CD14-positive monocyte (primary cell): ENCODE data around the gene FBN2. TPM values are rescaled to one million over a fixed set of nuclear protein-coding genes. Genes with fewer than 3 reads are reported as not detected.

ENCODE experiments used
- DNase-seq, 3 donors: peaks; one replicate each; pipeline ENCODE4 v3.0.0-alpha.2; 2011 to 2022
- H2AFZ ChIP-seq: 2 replicates; pipeline ENCODE4 v1.6.0; 2012; ENCODE audit warnings: mild to moderate bottlenecking, low read depth, low read length, inconsistent platforms; ENCODE audit not compliant: insufficient read depth, poor library complexity, severe bottlenecking
- H3K27ac ChIP-seq, 2 donors: 1 replicate in 1 of 2; 2 replicates in 1 of 2; pipeline ENCODE4 v1.5.1; 2012 to 2013; ENCODE audit warnings: low read length in 2 of 2, control low read depth in 1 of 2, inconsistent platforms in 1 of 2, low read depth in 1 of 2, mild to moderate bottlenecking in 1 of 2
- H3K27me3 ChIP-seq, 2 donors: one replicate each; pipeline versions ENCODE4 v1.6.0 to v1.6.1; 2011 to 2013; ENCODE audit warnings: low read length in 2 of 2; ENCODE audit not compliant: control insufficient read depth in 2 of 2, insufficient read depth in 2 of 2
- H3K36me3 ChIP-seq, 2 donors: replicated peaks in 1 of 2; 1 replicate in 1 of 2; 2 replicates in 1 of 2; pipeline versions ENCODE4 v1.5.1 to v1.6.1; 2012 to 2013; ENCODE audit warnings: low read length in 2 of 2, control low read depth in 1 of 2, inconsistent platforms in 1 of 2, mild to moderate bottlenecking in 1 of 2; ENCODE audit not compliant: insufficient read depth in 2 of 2, control insufficient read depth in 1 of 2
- H3K4me1 ChIP-seq, 2 donors: 1 replicate in 1 of 2; 2 replicates in 1 of 2; pipeline versions ENCODE4 v1.5.1 to v1.6.1; 2012 to 2013; ENCODE audit warnings: low read length in 2 of 2, control low read depth in 1 of 2, inconsistent platforms in 1 of 2, mild to moderate bottlenecking in 1 of 2, moderate library complexity in 1 of 2; ENCODE audit not compliant: insufficient read depth in 2 of 2, control insufficient read depth in 1 of 2
- H3K4me2 ChIP-seq: replicated peaks from 2 replicates; pipeline ENCODE3; 2012; ENCODE audit warnings: low read length, moderate library complexity, mild to moderate bottlenecking; ENCODE audit not compliant: poor library complexity, severe bottlenecking; ENCODE audit errors: extremely low read depth
- H3K4me3 ChIP-seq, 3 experiments: fragments of 200-600 bp in 1 of 3; sonication (generic) in 1 of 3; replicated peaks in 1 of 3; 1 replicate in 2 of 3; 2 replicates in 1 of 3; pipeline ENCODE4 v1.5.1; 2011 to 2013; ENCODE audit warnings: low read length in 3 of 3, mild to moderate bottlenecking in 3 of 3, control low read depth in 2 of 3, low read depth in 2 of 3, inconsistent platforms in 1 of 3, moderate library complexity in 1 of 3
- H3K79me2 ChIP-seq: 2 replicates; pipeline ENCODE4 v1.6.0; 2012; ENCODE audit warnings: mild to moderate bottlenecking, control low read depth, inconsistent platforms, low read length, moderate library complexity; ENCODE audit not compliant: insufficient read depth
- H3K9ac ChIP-seq: 2 replicates; pipeline ENCODE4 v1.6.0; 2017; ENCODE audit warnings: low read length, mild to moderate bottlenecking; ENCODE audit not compliant: insufficient read depth, poor library complexity, severe bottlenecking
- H3K9me3 ChIP-seq, 2 donors: replicated peaks in 1 of 2; 1 replicate in 1 of 2; 2 replicates in 1 of 2; pipeline versions ENCODE4 v1.5.1 to v1.6.1; 2012 to 2013; ENCODE audit warnings: low read length in 2 of 2, control low read depth in 1 of 2; ENCODE audit not compliant: control insufficient read depth in 1 of 2, insufficient read depth in 1 of 2
- H4K20me1 ChIP-seq: 2 replicates; pipeline ENCODE4 v1.6.0; 2012; ENCODE audit warnings: mild to moderate bottlenecking, low read length, control low read depth, moderate library complexity; ENCODE audit not compliant: insufficient read depth
- H3K27ac Mint-ChIP-seq, 7 donors: one replicate each; pipeline ENCODE4 v1.8.0; 2020; ENCODE audit warnings: mild to moderate bottlenecking in 7 of 7, mixed read lengths in 7 of 7, moderate library complexity in 6 of 7, inconsistent platforms in 2 of 7
- H3K27me3 Mint-ChIP-seq, 3 donors: one replicate each; pipeline ENCODE4 v1.8.0; 2021 to 2022; ENCODE audit warnings: low read depth in 3 of 3, mild to moderate bottlenecking in 3 of 3, mixed read lengths in 3 of 3, moderate library complexity in 3 of 3, inconsistent platforms in 1 of 3
- H3K36me3 Mint-ChIP-seq, 2 donors: one replicate each; pipeline ENCODE4 v1.8.0; 2020; ENCODE audit warnings: mixed read lengths in 2 of 2, inconsistent platforms in 1 of 2, mild to moderate bottlenecking in 1 of 2
- H3K4me1 Mint-ChIP-seq: one replicate; pipeline ENCODE4 v1.8.0; 2020; ENCODE audit warnings: mild to moderate bottlenecking, mixed read lengths
- H3K4me3 Mint-ChIP-seq, 2 donors: one replicate each; pipeline ENCODE4 v1.8.0; 2020; ENCODE audit warnings: mild to moderate bottlenecking in 2 of 2, mixed read lengths in 2 of 2, moderate library complexity in 1 of 2
- H3K9me3 Mint-ChIP-seq, 7 donors: one replicate each; pipeline ENCODE4 v1.8.0; 2020 to 2022; ENCODE audit warnings: mixed read lengths in 7 of 7, mild to moderate bottlenecking in 6 of 7, moderate library complexity in 6 of 7, inconsistent platforms in 2 of 7
- WGBS: methylation state at CpG from one replicate; pipeline ENCODE4 v1.1.5; 2013; ENCODE audit warnings: missing lambda C conversion rate; ENCODE audit not compliant: insufficient coverage; 5-methylcytosine and 5-hydroxymethylcytosine counted together
- intact Hi-C, 2 donors: fragments of 100-400 bp; cut with micrococcal nuclease; formaldehyde crosslinking; loops; one replicate each; pipeline versions ENCODE4 v1.15.0 to v1.15.1; 2023
- polyA plus RNA-seq, 3 donors: library from polyadenylated mRNA; depleted of rRNA in 1 of 3; unstranded in 2 of 3; stranded (reverse) in 1 of 3; fragments of 300-500 nt in 2 of 3; fragments of >200 nt in 1 of 3; fragmentation: Illumina TruSeq in 2 of 3; gene quantifications; 1 replicate in 2 of 3; 2 replicates in 1 of 3; pipeline ENCODE4 v1.2.3, GENCODE V29; 2012 to 2021
- TF ChIP-seq, protein P1 (sequence below): fragments of 200-600 bp; IDR thresholded peaks from one replicate; pipeline ENCODE4 v1.8.0; 2022; ENCODE audit warnings: antibody characterized with exemption, mild to moderate bottlenecking

FBN2 gene
- polyA plus RNA-seq, 3 donors, result 0.85 to 19.3 (median 4.2) TPM

DNA sequence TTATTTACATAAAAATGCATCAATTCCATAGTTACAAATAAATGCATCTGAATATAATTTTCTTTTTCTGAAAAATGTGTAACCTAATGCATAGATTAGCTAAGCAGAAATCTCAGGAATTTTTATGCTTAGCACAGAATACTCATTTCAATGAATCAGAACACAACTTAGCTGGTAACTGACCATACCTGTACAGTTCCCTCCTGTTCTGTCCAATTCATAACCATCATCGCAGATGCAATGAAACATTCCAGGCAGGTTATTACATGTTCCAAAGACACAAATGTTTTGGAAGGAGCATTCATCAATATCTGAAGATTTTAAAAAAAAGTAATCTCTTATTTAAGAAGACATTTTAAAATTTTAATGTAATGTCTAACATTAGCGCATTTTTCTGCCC is 219.4 kb downstream of the FBN2 start:
- WGBS, result no CpG with 5 or more reads among the region's 2 CpGs
- H3K27me3 ChIP-seq, result no peaks in the 10 kb centered on the region
- intact Hi-C loops, result no loop called here
- H3K27ac ChIP-seq, result no peak overlapping the region
- H3K4me2 ChIP-seq, result no peak overlapping the region
- H4K20me1 ChIP-seq, result no peaks in the 10 kb centered on the region
- TF ChIP-seq, protein P1, sequence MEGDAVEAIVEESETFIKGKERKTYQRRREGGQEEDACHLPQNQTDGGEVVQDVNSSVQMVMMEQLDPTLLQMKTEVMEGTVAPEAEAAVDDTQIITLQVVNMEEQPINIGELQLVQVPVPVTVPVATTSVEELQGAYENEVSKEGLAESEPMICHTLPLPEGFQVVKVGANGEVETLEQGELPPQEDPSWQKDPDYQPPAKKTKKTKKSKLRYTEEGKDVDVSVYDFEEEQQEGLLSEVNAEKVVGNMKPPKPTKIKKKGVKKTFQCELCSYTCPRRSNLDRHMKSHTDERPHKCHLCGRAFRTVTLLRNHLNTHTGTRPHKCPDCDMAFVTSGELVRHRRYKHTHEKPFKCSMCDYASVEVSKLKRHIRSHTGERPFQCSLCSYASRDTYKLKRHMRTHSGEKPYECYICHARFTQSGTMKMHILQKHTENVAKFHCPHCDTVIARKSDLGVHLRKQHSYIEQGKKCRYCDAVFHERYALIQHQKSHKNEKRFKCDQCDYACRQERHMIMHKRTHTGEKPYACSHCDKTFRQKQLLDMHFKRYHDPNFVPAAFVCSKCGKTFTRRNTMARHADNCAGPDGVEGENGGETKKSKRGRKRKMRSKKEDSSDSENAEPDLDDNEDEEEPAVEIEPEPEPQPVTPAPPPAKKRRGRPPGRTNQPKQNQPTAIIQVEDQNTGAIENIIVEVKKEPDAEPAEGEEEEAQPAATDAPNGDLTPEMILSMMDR, result no peak
- no peaks in the 10 kb centered on the region for H3K4me1 Mint-ChIP-seq
- H3K36me3 Mint-ChIP-seq, result peaks cover 23 to 27% of the 10 kb centered on the region in 2 donors
- no peak overlapping the region for H3K9ac ChIP-seq
- H3K79me2 ChIP-seq, result no peaks in the 10 kb centered on the region
- no peak overlapping the region for H3K4me3 Mint-ChIP-seq
- peaks cover 0 to 2% (median 0%) of the 10 kb centered on the region in 3 donors for H3K27me3 Mint-ChIP-seq
- H2AFZ ChIP-seq, result no peak overlapping the region
- H3K9me3 Mint-ChIP-seq, result peaks cover 0 to 13% (median 5%) of the 10 kb centered on the region in 7 donors
- H3K9me3 ChIP-seq, result no peaks in the 10 kb centered on the region
- H3K27ac Mint-ChIP-seq, result no peak overlapping the region
- H3K4me1 ChIP-seq, result no peaks in the 10 kb centered on the region
- peaks cover 3 to 37% of the 10 kb centered on the region in 2 donors for H3K36me3 ChIP-seq
- no peak overlapping the region for H3K4me3 ChIP-seq
- no peak for DNase-seq

DNA sequence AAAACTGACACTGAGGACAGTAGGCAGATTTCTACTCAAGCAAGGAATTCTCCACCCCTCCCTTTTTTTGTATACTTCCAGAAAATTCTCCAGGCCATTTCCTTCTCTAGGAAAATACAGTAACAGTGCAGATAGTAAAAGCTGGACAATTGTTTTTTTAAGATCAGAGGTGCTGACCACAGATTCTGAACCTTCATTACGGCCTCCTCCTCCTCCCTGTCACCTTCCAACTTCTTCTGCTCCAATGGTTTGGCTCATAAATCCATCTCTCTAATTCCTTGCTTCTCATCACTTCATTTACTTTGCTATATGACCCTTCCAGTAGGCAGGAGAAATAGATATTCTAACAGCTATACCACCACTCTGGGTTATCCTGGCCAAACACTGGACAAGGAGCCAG is 220.6 kb downstream of the FBN2 start:
- intact Hi-C loops, result no loop called here
- 100% methylated on average over 1 of the region's 1 CpG for WGBS

More for the DNA sequence above, 220.6 kb downstream of the FBN2 start:
- DNase-seq, result no peak
- no peaks in the 10 kb centered on the region for H3K4me1 Mint-ChIP-seq
- H3K27ac Mint-ChIP-seq, result no peak overlapping the region
- Histone ChIP-seq H3K4me1 (no peaks in the 10 kb centered on the region), H2AFZ (no peak overlapping the region), H3K9me3 (no peaks in the 10 kb centered on the region), H3K79me2 (no peaks in the 10 kb centered on the region), H3K36me3 (peaks cover 3 to 43% of the 10 kb centered on the region in 2 donors), H3K27ac (no peak overlapping the region), H4K20me1 (no peaks in the 10 kb centered on the region), H3K4me3 (no peak overlapping the region), H3K4me2 (no peak overlapping the region), H3K9ac (no peak overlapping the region), H3K27me3 (no peaks in the 10 kb centered on the region)
- TF ChIP-seq, protein P1, result no peak
- no peak overlapping the region for H3K4me3 Mint-ChIP-seq
- H3K27me3 Mint-ChIP-seq, result peaks cover 0 to 2% (median 0%) of the 10 kb centered on the region in 3 donors
- H3K36me3 Mint-ChIP-seq, result peaks cover 25 to 30% of the 10 kb centered on the region in 2 donors
- H3K9me3 Mint-ChIP-seq, result peaks cover 0 to 15% (median 6%) of the 10 kb centered on the region in 7 donors
